Activated CD8-positive, alpha-beta memory T cell treated with anti-CD3 and anti-CD28 coated beads, Interleukin-2, amount 50 U/mL, for 1 hour (primary cell): ENCODE data around the gene CYP3A4.
"Not testable (repeated sequence)": the region's sequence is repeated elsewhere in the genome, so short reads cannot be mapped to it uniquely, and the experiment has no call there.

Experiments
- DNase-seq: peaks from one replicate; pipeline ENCODE4 v3.0.0-alpha.2; 2020; ENCODE audit errors: extremely low read depth

CYP3A4 gene

GRCh38 chr7:99792967-99793366 is 9.0 kb upstream of the CYP3A4 start:
- DNase-seq, result no peak

GRCh38 chr7:99791667-99792369 is 7.8 kb upstream of the CYP3A4 start:
- DNase-seq, result no peak

GRCh38 chr7:99791021-99791420 is 7.0 kb upstream of the CYP3A4 start:
- DNase-seq, result no peak

- DNase-seq, result no peak
Observed at GRCh38 chr7:99790407-99790806, 6.4 kb upstream of the CYP3A4 start.

- DNase-seq, result no peak
Observed at GRCh38 chr7:99789441-99790070, 5.6 kb upstream of the CYP3A4 start.

- DNase-seq, result no peak
Observed at GRCh38 chr7:99788554-99788953, 4.6 kb upstream of the CYP3A4 start.

GRCh38 chr7:99786726-99787335 is 2.8 kb upstream of the CYP3A4 start:
- DNase-seq, result no peak

- not testable (repeated sequence) for DNase-seq
Observed at GRCh38 chr7:99785654-99786053, 1.7 kb upstream of the CYP3A4 start.

- DNase-seq, result no peak
Observed at GRCh38 chr7:99782012-99782953, 1.7 kb downstream of the CYP3A4 start.

GRCh38 chr7:99780588-99780987 is 3.4 kb downstream of the CYP3A4 start:
- no peak for DNase-seq

- no peak for DNase-seq
Observed at GRCh38 chr7:99779949-99780348, 4.0 kb downstream of the CYP3A4 start.

- no peak for DNase-seq
Observed at GRCh38 chr7:99778880-99779279, 5.1 kb downstream of the CYP3A4 start.

GRCh38 chr7:99773395-99773794 is 10.6 kb downstream of the CYP3A4 start:
- DNase-seq, result not testable (repeated sequence)

GRCh38 chr7:99772565-99772964 is 11.4 kb downstream of the CYP3A4 start:
- DNase-seq, result no peak

- DNase-seq, result not testable (repeated sequence)
Observed at GRCh38 chr7:99769494-99769893, 14.5 kb downstream of the CYP3A4 start.

- no peak for DNase-seq
Observed at GRCh38 chr7:99768471-99768870, 15.5 kb downstream of the CYP3A4 start.

- no peak for DNase-seq
Observed at GRCh38 chr7:99767662-99768061, 16.3 kb downstream of the CYP3A4 start.

- DNase-seq, result no peak
Observed at GRCh38 chr7:99766484-99767099, 17.4 kb downstream of the CYP3A4 start.

GRCh38 chr7:99764478-99764877 is 19.5 kb downstream of the CYP3A4 start:
- no peak for DNase-seq

- no peak for DNase-seq
Observed at GRCh38 chr7:99762680-99763327, 21.2 kb downstream of the CYP3A4 start.

- DNase-seq, result no peak
Observed at GRCh38 chr7:99755085-99755484, 28.9 kb downstream of the CYP3A4 start.
